Adipose tissue (tissue), 3 donors: ENCODE results near the gene PCDHB1. TPM values are rescaled to one million over a fixed set of nuclear protein-coding genes. Genes with fewer than 3 reads are reported as not detected.
"Not testable (repeated sequence)": the region's sequence is repeated elsewhere in the genome, so short reads cannot be mapped to it uniquely, and the experiment has no call there.

Source experiments
- H3K27ac ChIP-seq: one replicate; pipeline ENCODE4 v1.5.1; 2013; ENCODE audit warnings: low read depth, low read length
- WGBS, 3 donors: extraction: QIAGEN DNeasy Blood & Tissue Kit; methylation state at CpG; one replicate each; pipeline ENCODE4 v1.1.7; 2013; 5-methylcytosine and 5-hydroxymethylcytosine counted together
- polyA plus RNA-seq, 3 donors: library from polyadenylated mRNA; stranded (reverse); fragments of 200-250 nt; gene quantifications; one replicate each; pipeline ENCODE4 v1.2.3, GENCODE V29; 2013
- donor health status: healthy with polysubstance abuse.
- donor health status: Bipolar disorder and iron deficiency.
- donor health status: healthy.

PCDHB1 gene
- polyA plus RNA-seq, 3 donors = 0.05 TPM; not detected in 2

DNA sequence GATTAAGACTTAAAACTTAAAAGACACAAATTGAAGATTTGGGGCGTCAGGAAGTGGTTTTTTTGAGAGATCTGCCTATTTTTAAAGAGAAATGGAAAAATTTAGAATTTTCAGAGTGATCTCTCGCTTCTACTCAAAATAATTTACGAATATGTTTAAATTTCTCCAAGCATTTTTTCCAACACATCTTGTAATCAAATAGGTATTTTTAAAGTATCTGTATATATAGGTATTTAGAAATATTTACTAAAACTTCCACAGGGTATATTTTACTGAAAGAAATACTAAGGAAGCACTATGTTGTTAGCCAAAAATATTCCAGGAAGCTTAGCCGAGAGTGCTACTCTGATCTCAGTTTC, 9.8 kb upstream of the PCDHB1 start:
- no peak overlapping the region for H3K27ac ChIP-seq
- WGBS, 3 donors = 16 to 17% (median 17%) methylated on average over 4 of the region's 4 CpGs

DNA sequence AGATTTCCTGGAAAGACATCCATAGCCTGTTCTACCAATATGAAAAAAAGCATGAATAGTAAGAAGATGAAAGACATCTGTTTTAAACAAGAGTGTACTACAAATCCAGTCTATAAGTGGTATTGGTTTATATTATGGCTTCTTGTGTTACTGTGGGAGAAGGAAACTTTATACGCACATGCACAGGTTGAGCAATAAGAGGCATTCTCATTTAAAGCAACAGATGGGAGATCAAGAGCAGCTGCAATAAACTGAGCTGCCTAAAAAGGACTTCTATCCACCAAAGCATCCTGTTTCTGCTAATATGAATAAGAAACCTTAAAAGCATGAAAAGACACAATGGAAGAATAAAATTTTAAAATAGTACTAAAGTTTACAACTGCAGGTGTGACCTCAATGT, 8.6 kb upstream of the PCDHB1 start:
- H3K27ac ChIP-seq = no peak overlapping the region
- WGBS, 3 donors = 44 to 52% (median 48%) methylated on average over 1 of the region's 1 CpG

DNA sequence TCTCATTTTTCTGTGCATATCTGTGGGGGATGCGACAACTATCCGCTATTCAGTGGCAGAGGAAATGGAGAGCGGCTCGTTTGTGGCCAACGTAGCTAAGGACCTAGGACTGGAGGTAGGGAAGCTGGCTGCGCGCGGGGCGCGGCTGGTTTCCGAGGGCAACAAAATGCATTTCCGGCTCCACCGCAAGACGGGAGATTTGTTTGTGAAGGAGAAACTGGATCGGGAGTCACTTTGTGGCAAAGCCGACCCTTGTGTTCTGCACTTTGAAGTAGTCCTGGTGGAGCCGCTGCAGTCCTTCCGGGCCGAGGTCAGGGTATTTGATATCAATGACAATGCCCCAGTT, 320 bp downstream of the PCDHB1 start:
- no peak overlapping the region for H3K27ac ChIP-seq
- 3 to 11% (median 6%) methylated on average over 19 of the region's 19 CpGs for WGBS, 3 donors

DNA sequence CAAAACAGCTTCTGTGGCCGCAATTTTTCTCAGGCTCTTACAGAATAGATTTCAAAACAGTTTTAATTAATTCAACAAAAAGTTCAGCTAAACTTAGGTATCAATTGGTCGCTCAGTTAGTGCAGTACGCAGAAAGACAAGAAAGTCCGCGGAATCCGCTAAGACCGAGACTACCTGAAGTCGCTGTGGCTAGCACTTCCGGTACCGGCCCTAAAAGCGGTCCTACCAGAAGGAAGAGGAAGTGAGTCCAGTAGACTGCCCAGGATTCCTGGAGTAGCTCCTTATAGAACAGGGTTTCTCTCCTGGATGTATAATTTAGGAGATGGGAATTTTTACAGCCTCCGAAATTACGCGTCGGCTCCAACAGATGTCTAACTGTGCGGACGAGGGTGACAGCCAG, 26.7 kb downstream of the PCDHB1 start:
- 42 to 45% (median 43%) methylated on average over 17 of the region's 17 CpGs for WGBS, 3 donors
- no peak overlapping the region for H3K27ac ChIP-seq

DNA sequence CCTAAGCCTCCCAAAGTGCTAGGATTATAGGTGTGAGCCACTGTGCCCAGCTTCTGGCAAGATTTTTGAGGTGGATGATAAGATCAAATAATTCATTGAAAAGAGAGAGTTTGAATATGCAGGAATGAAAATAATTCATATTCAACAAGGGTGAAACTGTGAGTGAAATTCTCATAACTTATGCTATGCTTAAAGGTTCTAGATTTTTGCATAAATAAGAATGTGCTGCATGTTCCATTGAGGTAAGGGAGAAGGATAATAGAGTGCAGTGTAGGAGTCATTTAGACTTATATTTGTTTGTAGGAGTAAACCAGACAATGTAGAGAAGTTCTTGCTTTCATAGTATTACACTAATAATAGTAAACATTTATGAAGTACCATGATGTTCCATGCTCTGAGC, 31.1 kb downstream of the PCDHB1 start:
- H3K27ac ChIP-seq = no peak overlapping the region

DNA sequence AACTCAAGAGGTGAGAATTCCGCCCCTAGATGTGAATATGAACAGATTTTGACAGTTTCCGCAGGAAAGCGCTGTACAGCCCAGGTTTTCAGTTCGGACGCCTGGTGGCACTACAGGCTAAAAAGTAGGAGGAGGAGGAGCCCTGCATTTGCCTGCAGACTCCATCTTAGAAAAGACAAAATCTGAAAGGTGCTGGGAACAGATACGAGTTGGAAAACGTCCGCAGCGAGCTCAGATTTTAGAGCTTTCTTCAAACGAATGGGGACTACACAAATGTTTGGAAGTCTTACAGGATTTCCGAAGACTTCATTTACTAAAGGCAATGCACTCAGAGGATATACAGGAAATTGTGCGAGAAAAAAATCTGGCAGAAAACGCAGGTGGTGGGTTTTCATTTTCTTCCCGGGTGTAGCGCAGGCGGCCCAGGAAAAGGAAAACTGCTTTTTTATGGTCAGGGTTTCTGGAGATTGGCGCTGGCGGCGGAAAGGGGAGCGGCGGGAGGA, 33.4 kb downstream of the PCDHB1 start:
- WGBS, 3 donors = 8 to 10% (median 8%) methylated on average over 21 of the region's 21 CpGs
- no peak overlapping the region for H3K27ac ChIP-seq

DNA sequence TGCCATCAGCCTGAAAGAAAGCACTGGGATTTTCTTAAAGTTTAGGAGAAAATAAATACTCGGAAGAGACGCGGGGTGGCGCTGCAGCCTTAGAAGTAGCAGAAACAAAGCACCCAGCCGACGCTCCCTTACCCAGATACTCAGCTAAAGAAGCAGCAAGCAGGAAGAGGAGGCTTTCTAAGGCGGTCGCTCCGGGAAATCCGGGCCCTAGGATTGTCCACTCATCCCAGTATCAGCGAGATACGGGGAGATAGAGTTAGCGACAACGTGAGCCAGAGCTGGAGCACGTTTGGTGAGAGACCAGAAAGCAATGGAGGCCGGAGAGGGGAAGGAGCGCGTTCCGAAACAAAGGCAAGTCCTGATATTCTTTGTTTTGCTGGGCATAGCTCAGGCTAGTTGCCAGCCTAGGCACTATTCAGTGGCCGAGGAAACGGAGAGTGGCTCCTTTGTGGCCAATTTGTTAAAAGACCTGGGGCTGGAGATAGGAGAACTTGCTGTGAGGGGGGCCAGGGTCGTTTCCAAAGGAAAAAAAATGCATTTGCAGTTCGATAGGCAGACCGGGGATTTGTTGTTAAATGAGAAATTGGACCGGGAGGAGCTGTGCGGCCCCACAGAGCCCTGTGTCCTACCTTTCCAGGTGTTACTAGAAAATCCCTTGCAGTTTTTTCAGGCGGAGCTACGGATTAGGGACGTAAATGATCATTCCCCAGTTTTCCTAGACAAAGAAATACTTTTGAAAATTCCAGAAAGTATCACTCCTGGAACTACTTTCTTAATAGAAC, 43.5 kb downstream of the PCDHB1 start, which contains the start of gene PCDHB2:
PCDHB2 (plus strand) TSS at position 135 of the 782 bp plus-strand sequence; CDS start at position 311, 176 bp downstream.
- 13% methylated on average over 29 of the region's 29 CpGs for WGBS, 3 donors
- no peak within 1 kb of the TSS for H3K27ac ChIP-seq

DNA sequence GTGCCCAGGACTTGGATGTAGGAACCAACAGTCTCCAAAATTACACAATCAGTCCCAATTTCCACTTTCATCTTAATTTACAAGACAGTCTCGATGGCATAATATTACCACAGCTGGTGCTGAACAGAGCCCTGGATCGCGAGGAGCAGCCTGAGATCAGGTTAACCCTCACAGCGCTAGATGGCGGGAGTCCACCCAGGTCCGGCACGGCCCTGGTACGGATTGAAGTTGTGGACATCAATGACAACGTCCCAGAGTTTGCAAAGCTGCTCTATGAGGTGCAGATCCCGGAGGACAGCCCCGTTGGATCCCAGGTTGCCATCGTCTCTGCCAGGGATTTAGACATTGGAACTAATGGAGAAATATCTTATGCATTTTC, 44.1 kb downstream of the PCDHB1 start:
- WGBS, 3 donors = 40 to 43% (median 41%) methylated on average over 12 of the region's 12 CpGs

DNA sequence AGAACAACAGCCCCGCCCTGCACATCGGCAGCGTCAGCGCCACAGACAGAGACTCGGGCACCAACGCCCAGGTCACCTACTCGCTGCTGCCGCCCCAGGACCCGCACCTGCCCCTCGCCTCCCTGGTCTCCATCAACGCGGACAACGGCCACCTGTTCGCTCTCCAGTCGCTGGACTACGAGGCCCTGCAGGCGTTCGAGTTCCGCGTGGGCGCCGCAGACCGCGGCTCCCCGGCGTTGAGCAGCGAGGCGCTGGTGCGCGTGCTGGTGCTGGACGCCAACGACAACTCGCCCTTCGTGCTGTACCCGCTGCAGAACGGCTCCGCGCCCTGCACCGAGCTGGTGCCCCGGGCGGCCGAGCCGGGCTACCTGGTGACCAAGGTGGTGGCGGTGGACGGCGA, 45.0 kb downstream of the PCDHB1 start:
- WGBS, 3 donors = 34 to 35% (median 34%) methylated on average over 26 to 28 of the region's 46 CpGs
- H3K27ac ChIP-seq = not testable (repeated sequence)

More for the DNA sequence above, 44.1 kb downstream of the PCDHB1 start:
- no peak overlapping the region for H3K27ac ChIP-seq

DNA sequence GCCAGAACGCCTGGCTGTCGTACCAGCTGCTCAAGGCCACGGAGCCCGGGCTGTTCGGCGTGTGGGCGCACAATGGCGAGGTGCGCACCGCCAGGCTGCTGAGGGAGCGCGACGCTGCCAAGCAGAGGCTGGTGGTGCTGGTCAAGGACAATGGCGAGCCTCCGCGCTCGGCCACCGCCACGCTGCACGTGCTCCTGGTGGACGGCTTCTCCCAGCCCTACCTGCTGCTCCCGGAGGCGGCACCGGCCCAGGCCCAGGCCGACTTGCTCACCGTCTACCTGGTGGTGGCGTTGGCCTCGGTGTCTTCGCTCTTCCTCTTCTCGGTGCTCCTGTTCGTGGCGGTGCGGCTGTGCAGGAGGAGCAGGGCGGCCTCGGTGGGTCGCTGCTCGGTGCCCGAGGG, 45.4 kb downstream of the PCDHB1 start:
- not testable (repeated sequence) for H3K27ac ChIP-seq
- 23 to 34% (median 34%) methylated on average over 23 to 33 of the region's 38 CpGs for WGBS, 3 donors

DNA sequence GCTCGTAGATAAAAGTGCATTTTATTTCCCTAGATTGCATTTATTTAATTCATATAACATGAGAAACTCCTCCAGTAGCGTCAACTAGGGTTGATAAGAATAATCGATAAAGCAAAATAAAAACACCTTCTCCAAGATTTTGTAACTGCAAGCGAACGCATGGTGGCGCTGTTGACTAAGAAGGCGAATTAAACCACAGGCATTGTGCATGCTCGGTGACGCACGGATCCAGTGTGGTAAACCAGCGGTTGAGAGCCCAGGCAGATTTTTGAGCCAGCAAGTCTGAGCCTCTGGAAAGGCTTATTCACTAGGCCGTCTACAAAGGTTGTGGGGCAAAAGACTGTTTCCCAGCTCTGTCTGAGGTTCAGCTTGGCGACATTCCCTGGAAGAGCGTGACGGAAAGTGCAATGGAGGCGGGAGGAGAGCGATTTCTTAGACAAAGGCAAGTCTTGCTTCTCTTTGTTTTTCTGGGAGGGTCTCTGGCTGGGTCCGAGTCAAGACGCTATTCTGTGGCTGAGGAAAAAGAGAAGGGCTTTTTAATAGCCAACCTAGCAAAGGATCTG, 49.1 kb downstream of the PCDHB1 start, which contains the start of gene PCDHB3:
PCDHB3 (plus strand) TSS at position 231 of the 563 bp plus-strand sequence; CDS start at position 408, 177 bp downstream.
- H3K27ac ChIP-seq = no peak within 1 kb of the TSS
- WGBS, 3 donors = 16 to 20% (median 16%) methylated on average over 19 of the region's 19 CpGs

DNA sequence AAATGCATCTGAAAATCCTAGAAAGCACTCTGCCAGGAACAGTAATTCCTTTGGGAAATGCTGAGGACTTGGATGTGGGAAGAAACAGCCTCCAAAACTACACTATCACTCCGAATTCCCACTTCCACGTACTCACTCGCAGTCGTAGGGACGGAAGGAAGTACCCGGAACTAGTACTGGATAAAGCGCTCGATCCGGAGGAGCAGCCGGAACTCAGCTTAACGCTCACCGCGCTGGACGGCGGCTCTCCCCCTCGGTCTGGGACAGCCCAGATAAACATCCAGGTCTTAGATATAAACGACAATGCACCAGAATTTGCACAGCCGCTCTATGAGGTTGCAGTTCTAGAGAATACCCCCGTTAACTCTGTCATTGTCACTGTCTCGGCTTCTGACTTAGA, 49.9 kb downstream of the PCDHB1 start:
- 26 to 33% (median 31%) methylated on average over 20 of the region's 20 CpGs for WGBS, 3 donors
- no peak overlapping the region for H3K27ac ChIP-seq

DNA sequence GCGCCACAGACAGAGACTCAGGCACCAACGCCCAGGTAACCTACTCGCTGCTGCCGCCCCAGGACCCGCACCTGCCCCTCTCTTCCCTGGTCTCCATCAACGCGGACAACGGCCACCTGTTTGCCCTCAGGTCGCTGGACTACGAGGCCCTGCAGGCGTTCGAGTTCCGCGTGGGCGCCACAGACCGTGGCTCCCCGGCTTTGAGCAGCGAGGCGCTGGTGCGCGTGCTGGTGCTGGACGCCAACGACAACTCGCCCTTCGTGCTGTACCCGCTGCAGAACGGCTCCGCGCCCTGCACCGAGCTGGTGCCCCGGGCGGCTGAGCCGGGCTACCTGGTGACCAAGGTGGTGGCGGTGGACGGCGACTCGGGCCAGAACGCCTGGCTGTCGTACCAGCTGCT, 50.9 kb downstream of the PCDHB1 start:
- H3K27ac ChIP-seq = not testable (repeated sequence)
- WGBS, 3 donors = 31 to 42% (median 34%) methylated on average over 24 to 31 of the region's 39 CpGs

DNA sequence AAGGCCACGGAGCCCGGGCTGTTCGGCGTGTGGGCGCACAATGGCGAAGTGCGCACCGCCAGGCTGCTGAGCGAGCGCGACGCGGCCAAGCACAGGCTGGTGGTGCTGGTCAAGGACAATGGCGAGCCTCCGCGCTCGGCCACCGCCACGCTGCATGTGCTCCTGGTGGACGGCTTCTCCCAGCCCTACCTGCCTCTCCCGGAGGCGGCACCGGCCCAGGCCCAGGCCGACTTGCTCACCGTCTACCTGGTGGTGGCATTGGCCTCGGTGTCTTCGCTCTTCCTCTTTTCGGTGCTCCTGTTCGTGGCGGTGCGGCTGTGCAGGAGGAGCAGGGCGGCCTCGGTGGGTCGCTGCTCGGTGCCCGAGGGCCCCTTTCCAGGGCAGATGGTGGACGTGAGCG, 51.3 kb downstream of the PCDHB1 start:
- WGBS, 3 donors = 31 to 38% (median 37%) methylated on average over 18 to 21 of the region's 38 CpGs
- not testable (repeated sequence) for H3K27ac ChIP-seq

DNA sequence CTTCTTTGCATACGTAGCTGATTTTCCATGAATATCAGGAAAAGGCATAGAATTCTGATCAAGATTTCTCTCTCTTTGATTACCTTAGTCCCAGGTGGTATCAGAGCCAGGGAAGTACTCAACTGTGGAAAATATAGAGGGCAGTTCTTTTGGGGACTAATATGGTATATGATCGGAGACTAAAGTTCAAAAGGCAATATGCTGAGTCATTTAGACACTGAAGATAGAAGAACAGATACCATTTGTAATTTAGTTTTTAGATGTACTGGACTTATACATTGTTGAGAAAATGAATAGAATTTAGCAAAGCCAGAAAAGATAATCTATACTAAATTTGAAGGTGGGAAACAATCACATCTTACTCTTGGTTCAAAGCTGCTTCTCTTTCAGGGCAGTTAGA, 54.2 kb downstream of the PCDHB1 start:
- 68 to 92% (median 70%) methylated on average over 2 of the region's 2 CpGs for WGBS, 3 donors
- no peak overlapping the region for H3K27ac ChIP-seq

Other genes with a start within 250 kb of the PCDHB1 start
- gene PCDHA4, start 244.3 kb upstream of the PCDHB1 start, polyA plus RNA-seq = 1 to 10 TPM in 1 of 3 donors, under 1 TPM in 2; under 0.01 to 1.7 (median 0.04) TPM
- under 1 TPM; 0.06 to 0.13 (median 0.11) TPM for gene PCDHA5, start 229.8 kb upstream of the PCDHB1 start, polyA plus RNA-seq
- under 1 TPM in 2 of 3 donors, not detected in 1; 0.10 to 0.49 TPM for gene PCDHA6, start 223.4 kb upstream of the PCDHB1 start, polyA plus RNA-seq
- under 1 TPM; 0.10 to 0.22 (median 0.14) TPM for gene PCDHA7, start 217.1 kb upstream of the PCDHB1 start, polyA plus RNA-seq
- under 1 TPM in 2 of 3 donors, not detected in 1; 0.01 to 0.07 TPM for gene PCDHA8, start 210.2 kb upstream of the PCDHB1 start, polyA plus RNA-seq
- under 1 TPM in 1 of 3 donors, not detected in 2; 0.02 TPM for gene PCDHA9, start 203.0 kb upstream of the PCDHB1 start, polyA plus RNA-seq
- gene PCDHA10, start 195.5 kb upstream of the PCDHB1 start, polyA plus RNA-seq = under 1 TPM in 2 of 3 donors, not detected in 1; 0.11 to 0.17 TPM
- under 1 TPM in 2 of 3 donors, not detected in 1; 0.03 to 0.15 TPM for gene PCDHA11, start 182.4 kb upstream of the PCDHB1 start, polyA plus RNA-seq
- gene PCDHA12, start 176.1 kb upstream of the PCDHB1 start, polyA plus RNA-seq = under 1 TPM in 2 of 3 donors, not detected in 1; 0.03 to 0.21 TPM
- gene PCDHA13, start 169.2 kb upstream of the PCDHB1 start, polyA plus RNA-seq = under 1 TPM; 0.11 to 0.25 (median 0.16) TPM
- under 1 TPM in 2 of 3 donors, not detected in 1; 0.03 to 0.28 TPM for gene PCDHAC1, start 125.1 kb upstream of the PCDHB1 start, polyA plus RNA-seq
- gene PCDHAC2, start 84.9 kb upstream of the PCDHB1 start, polyA plus RNA-seq = under 1 TPM; 0.11 to 0.28 (median 0.25) TPM
- gene PCDHB2, start 43.2 kb downstream of the PCDHB1 start, polyA plus RNA-seq = 1 to 10 TPM in 1 of 3 donors, under 1 TPM in 2; 0.74 to 3.2 (median 0.79) TPM
- gene PCDHB3, start 49.1 kb downstream of the PCDHB1 start, polyA plus RNA-seq = 1 to 10 TPM in 1 of 3 donors, under 1 TPM in 2; 0.48 to 1.4 (median 0.90) TPM
- 1 to 10 TPM in 2 of 3 donors, under 1 TPM in 1; 0.90 to 2.9 (median 1.9) TPM for gene PCDHB4, start 70.4 kb downstream of the PCDHB1 start, polyA plus RNA-seq
- 1 to 10 TPM; 1.3 to 5.8 (median 1.6) TPM for gene PCDHB5, start 83.8 kb downstream of the PCDHB1 start, polyA plus RNA-seq
- gene PCDHB6, start 98.7 kb downstream of the PCDHB1 start, polyA plus RNA-seq = under 1 TPM in 2 of 3 donors, not detected in 1; 0.33 to 0.46 TPM
- 1 to 10 TPM in 1 of 3 donors, under 1 TPM in 2; 0.20 to 1.5 (median 0.79) TPM for gene PCDHB7, start 121.3 kb downstream of the PCDHB1 start, polyA plus RNA-seq
- gene PCDHB8, start 126.4 kb downstream of the PCDHB1 start, polyA plus RNA-seq = 1 to 10 TPM in 1 of 3 donors, under 1 TPM in 1, not detected in 1; 0.42 to 1.2 TPM
- gene PCDHB16, start 131.0 kb downstream of the PCDHB1 start, polyA plus RNA-seq = 1 to 10 TPM in 1 of 3 donors, under 1 TPM in 2; 0.72 to 1.4 (median 0.90) TPM
- gene PCDHB9, start 135.8 kb downstream of the PCDHB1 start, polyA plus RNA-seq = under 1 TPM; 0.38 to 0.88 (median 0.79) TPM
- 1 to 10 TPM in 1 of 3 donors, under 1 TPM in 2; 0.41 to 1.1 (median 0.67) TPM for gene PCDHB10, start 141.0 kb downstream of the PCDHB1 start, polyA plus RNA-seq
- 1 to 10 TPM in 2 of 3 donors, under 1 TPM in 1; 0.45 to 1.4 (median 1.0) TPM for gene PCDHB11, start 148.3 kb downstream of the PCDHB1 start, polyA plus RNA-seq
- gene PCDHB12, start 157.3 kb downstream of the PCDHB1 start, polyA plus RNA-seq = 1 to 10 TPM in 2 of 3 donors, under 1 TPM in 1; 0.81 to 1.2 (median 1.2) TPM
- 1 to 10 TPM in 2 of 3 donors, under 1 TPM in 1; 0.34 to 1.7 (median 1.3) TPM for gene PCDHB13, start 162.5 kb downstream of the PCDHB1 start, polyA plus RNA-seq
- gene PCDHB14, start 172.0 kb downstream of the PCDHB1 start, polyA plus RNA-seq = 1 to 10 TPM; 1.3 to 2.5 (median 1.4) TPM
- 1 to 10 TPM in 2 of 3 donors, under 1 TPM in 1; 0.79 to 3.2 (median 2.0) TPM for gene PCDHB15, start 194.0 kb downstream of the PCDHB1 start, polyA plus RNA-seq